Tibial artery (tissue), 4 donors: ENCODE results near the gene PRLH.

Experiments used
- DNase-seq, 2 donors: peaks; one replicate each; pipeline ENCODE4 v3.0.0-alpha.2; 2019
- H3K27ac ChIP-seq, 2 donors: fragments of 200-600 bp; sonication (generic) in 1 of 2; 1 replicate in 1 of 2; 2 replicates in 1 of 2; pipeline ENCODE4 v1.5.1; 2018 to 2019; ENCODE audit warnings: mild to moderate bottlenecking in 1 of 2
- H3K27me3 ChIP-seq, 2 donors: fragments of 200-600 bp; sonication (generic) in 1 of 2; one replicate each; pipeline versions ENCODE4 v1.5.1 to v1.6.0; 2016 to 2019
- H3K36me3 ChIP-seq, 3 donors: fragments of 200-600 bp; sonication (generic) in 2 of 3; one replicate each; pipeline ENCODE4 v1.5.1; 2016 to 2019; ENCODE audit warnings: mild to moderate bottlenecking in 2 of 3
- H3K4me1 ChIP-seq, 4 donors: fragments of 200-600 bp; sonication (generic) in 2 of 4; 1 replicate in 3 of 4; 2 replicates in 1 of 4; pipeline ENCODE4 v1.5.1; 2016 to 2019
- H3K4me3 ChIP-seq, 2 donors: fragments of 200-600 bp; sonication (generic) in 1 of 2; 1 replicate in 1 of 2; 2 replicates in 1 of 2; pipeline ENCODE4 v1.5.1; 2018 to 2019; ENCODE audit warnings: mild to moderate bottlenecking in 2 of 2
- H3K9me3 ChIP-seq, 3 donors: fragments of 200-600 bp; sonication (generic) in 1 of 3; one replicate each; pipeline ENCODE4 v1.5.1; 2016 to 2019
- CTCF ChIP-seq, 2 experiments: fragments of 200-600 bp in 1 of 2; fragments of 450-650 bp in 1 of 2; IDR thresholded peaks; one replicate each; pipeline ENCODE4 v1.5.1; 2017 to 2019; ENCODE audit warnings: antibody characterized with exemption in 2 of 2, mild to moderate bottlenecking in 1 of 2, moderate library complexity in 1 of 2
- intact Hi-C: fragments of 100-400 bp; cut with DNase I; formaldehyde crosslinking; loops from one replicate; pipeline ENCODE4 v1.15.0; 2023; ENCODE audit warnings: low total_unique reads

Gene PRLH

GRCh38 chr2:237524631-237525030 is 41.7 kb upstream of the PRLH start:
- Histone ChIP-seq H3K27ac (no peak overlapping the region), H3K4me3 (no peak overlapping the region), H3K36me3 (peaks cover 0 to 28% (median 0%) of the 10 kb centered on the region in 3 donors), H3K27me3 (peaks cover 0 to 3% of the 10 kb centered on the region in 2 donors), H3K9me3 (no peaks in the 10 kb centered on the region), H3K4me1 (no peaks in the 10 kb centered on the region)
- intact Hi-C loops = loop anchor here (5.0 kb wide), 1 partner anchor 38 kb away; no protein-coding TSS in a partner anchor
- TF ChIP-seq CTCF (IDR thresholded peaks at IDR 0.05) = no peak
- no peak for DNase-seq

- intact Hi-C loops = loop anchor here (5.0 kb wide), 1 partner anchor 37 kb away; no protein-coding TSS in a partner anchor
- DNase-seq = no peak
- no peaks in the 10 kb centered on the region for H3K4me1 ChIP-seq
Observed at GRCh38 chr2:237525559-237526157, 40.7 kb upstream of the PRLH start.

DNA sequence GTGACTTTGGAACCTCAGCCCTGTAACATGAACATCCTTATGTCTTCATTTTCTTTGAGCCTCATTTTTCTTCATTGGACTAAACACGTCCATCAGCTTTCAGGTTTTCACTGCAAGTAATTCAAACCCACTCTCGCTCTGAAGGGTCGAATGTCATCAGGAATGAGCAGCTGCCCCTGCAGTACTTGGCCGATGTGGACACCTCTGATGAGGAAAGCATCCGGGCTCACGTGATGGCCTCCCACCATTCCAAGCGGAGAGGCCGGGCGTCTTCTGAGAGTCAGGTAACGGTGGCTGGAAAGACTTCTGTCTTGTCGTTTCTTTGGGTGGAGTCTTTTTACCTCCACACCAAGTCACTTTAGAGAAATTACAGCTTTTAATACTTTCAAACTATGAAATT is 39.1 kb upstream of the PRLH start:
- Histone ChIP-seq H3K27me3 (peaks cover 0 to 3% of the 10 kb centered on the region in 2 donors), H3K4me1 (no peaks in the 10 kb centered on the region), H3K27ac (no peak overlapping the region), H3K4me3 (no peak overlapping the region), H3K36me3 (peaks cover 0 to 32% (median 0%) of the 10 kb centered on the region in 3 donors), H3K9me3 (no peaks in the 10 kb centered on the region)
- intact Hi-C loops = loop anchor here (5.0 kb wide), 1 partner anchor 35 kb away; no protein-coding TSS in a partner anchor
- no peak for DNase-seq
- TF ChIP-seq CTCF (IDR thresholded peaks at IDR 0.05) = no peak

More at GRCh38 chr2:237525559-237526157, 40.7 kb upstream of the PRLH start:
- H3K36me3 ChIP-seq = peaks cover 0 to 32% (median 0%) of the 10 kb centered on the region in 3 donors
- peaks cover 0 to 3% of the 10 kb centered on the region in 2 donors for H3K27me3 ChIP-seq
- no peak overlapping the region for H3K27ac ChIP-seq
- no peak overlapping the region for H3K4me3 ChIP-seq
- no peaks in the 10 kb centered on the region for H3K9me3 ChIP-seq
- TF ChIP-seq CTCF (IDR thresholded peaks at IDR 0.05) = no peak

DNA sequence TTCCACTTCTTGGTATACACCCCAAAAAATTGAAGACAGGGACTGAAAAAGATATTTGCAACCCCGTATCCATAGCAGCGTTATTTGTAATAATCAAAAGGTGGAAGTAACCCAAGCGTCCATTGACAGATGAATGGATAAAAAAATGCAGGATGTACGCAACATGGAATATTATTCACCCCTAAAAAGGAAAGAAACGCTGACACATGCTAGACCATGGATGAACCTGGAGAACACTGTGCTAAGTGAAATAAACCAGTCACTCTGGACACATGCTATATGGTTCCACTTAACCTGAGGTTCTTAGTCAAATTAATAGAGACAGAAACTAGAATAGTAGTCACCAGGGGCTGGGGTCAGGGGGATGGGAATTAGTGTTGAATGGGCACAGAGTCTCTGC is 38.6 kb upstream of the PRLH start:
- no peaks in the 10 kb centered on the region for H3K9me3 ChIP-seq
- no peak for DNase-seq
- no peak overlapping the region for H3K4me3 ChIP-seq
- no peak for TF ChIP-seq CTCF (IDR thresholded peaks at IDR 0.05)
- no peak overlapping the region for H3K27ac ChIP-seq
- intact Hi-C loops = loop anchor here (5.0 kb wide), 1 partner anchor 35 kb away; no protein-coding TSS in a partner anchor
- H3K36me3 ChIP-seq = peaks cover 0 to 32% (median 0%) of the 10 kb centered on the region in 3 donors
- peaks cover 0 to 3% of the 10 kb centered on the region in 2 donors for H3K27me3 ChIP-seq
- H3K4me1 ChIP-seq = no peaks in the 10 kb centered on the region

DNA sequence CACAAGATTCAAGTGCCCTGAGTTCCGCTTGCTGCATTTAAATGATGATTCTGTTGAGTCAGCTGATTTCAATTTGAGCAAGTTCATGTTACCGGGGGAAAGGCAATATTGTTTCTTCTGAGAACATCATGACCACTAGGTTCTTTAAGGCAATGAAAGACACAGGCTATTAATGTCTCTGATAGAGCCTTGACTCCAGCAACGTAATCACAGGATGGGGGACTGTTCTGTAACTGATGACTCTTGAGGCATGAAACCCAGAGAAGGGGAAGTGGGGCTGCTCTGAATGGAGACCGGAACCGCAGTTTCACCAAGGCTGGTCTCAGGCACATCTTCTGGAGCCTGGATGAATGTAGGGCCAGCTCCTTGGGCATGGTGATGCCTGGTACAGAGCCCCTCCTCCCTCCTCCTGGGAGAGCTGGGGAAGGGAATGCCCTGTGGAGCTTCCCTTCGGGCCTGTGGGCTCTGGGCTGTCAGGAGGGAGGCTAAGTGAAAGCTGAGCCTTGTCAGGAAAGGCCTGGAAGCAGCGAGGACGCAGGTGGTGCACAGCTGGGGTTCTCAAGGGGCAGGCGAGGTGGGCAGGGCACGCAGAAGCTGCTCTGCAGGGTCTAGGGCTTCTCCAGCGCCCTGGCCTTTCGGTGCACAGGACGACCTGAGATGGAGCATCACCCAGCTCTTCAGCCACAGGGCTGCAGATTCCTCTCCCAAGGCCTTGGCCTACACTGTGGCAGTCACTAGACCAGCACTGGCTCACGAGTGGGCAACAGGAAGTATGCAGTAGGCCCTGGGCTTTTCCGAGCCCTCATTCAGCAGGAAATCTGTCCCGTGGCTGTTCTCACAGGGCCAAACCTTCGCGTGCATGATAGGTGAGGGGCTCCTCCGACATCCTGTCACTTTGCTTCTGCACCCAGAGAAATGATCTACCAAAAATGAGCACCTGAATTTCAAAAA is 36.6 kb upstream of the PRLH start:
- intact Hi-C loops = loop anchor here (5.0 kb wide), 1 partner anchor 33 kb away; no protein-coding TSS in a partner anchor
- no peaks in the 10 kb centered on the region for H3K4me1 ChIP-seq
- no peaks in the 10 kb centered on the region for H3K9me3 ChIP-seq
- no peak for DNase-seq
- no peak overlapping the region for H3K27ac ChIP-seq
- peaks cover 0 to 3% of the 10 kb centered on the region in 2 donors for H3K27me3 ChIP-seq
- H3K4me3 ChIP-seq = no peak overlapping the region
- peaks cover 0 to 31% (median 0%) of the 10 kb centered on the region in 3 donors for H3K36me3 ChIP-seq
- no peak for TF ChIP-seq CTCF (IDR thresholded peaks at IDR 0.05)
